PFSK-1 (cell line): ENCODE data around the gene CUBN.

Experiments
- REST ChIP-seq, 2 experiments: IDR thresholded peaks; 2 replicates each; pipeline versions ENCODE4 v1.6.1 to v1.8.0; 2011 to 2012; ENCODE audit warnings: low read depth in 2 of 2, low read length in 2 of 2, control low read depth in 1 of 2, inconsistent platforms in 1 of 2, mild to moderate bottlenecking in 1 of 2, moderate library complexity in 1 of 2; ENCODE audit not compliant: insufficient read depth in 1 of 2
- TAF1 ChIP-seq: IDR thresholded peaks from 2 replicates; pipeline ENCODE4 v1.6.1; 2012; ENCODE audit warnings: low read length, control low read depth, borderline replicate concordance; ENCODE audit not compliant: insufficient read depth

DNA sequence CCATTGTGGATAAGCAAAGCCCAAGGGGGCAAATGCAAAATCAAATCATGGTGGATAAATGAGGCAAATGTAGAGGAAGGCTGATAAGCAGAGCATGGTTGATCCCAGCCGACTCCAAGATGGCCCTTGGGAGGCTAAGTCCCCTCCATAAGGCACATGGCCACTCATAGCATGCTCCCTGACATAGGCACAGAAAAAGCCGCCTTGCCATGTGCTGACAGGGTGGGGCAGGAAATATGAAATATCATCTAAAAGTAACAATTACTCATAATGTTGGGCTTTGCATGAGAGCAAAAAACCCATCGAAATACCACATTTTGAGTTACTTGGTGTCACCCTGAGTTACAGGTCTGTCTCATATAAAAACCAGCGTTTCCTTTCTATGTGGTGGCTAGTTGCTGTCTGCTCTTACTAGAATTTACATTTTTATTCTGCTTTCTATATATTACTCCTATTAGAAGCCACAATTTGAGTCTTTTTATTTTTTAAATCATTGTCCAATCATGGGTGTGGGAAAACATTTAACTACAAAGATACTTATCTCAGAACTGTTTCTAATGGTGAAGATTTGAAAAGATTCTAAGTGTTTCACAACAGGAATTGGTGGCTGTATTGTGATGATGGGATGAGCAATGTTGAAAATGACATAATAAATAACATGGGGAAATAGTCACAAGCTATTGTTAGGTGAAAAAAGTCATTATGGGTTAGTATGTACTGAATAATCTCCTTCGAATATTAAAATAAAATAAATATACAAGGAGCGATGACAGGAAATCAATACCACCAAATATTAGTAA, 102.7 kb downstream of the CUBN start:
- TF ChIP-seq REST (IDR thresholded peaks at IDR 0.05; ENCODE audit: insufficient read depth in 1 of 2, low read depth in 2 of 2, low read length in 2 of 2) (no peak), TAF1 (no peak)
